ENCODE measurements around the gene NAV2.

Gene NAV2

DNA sequence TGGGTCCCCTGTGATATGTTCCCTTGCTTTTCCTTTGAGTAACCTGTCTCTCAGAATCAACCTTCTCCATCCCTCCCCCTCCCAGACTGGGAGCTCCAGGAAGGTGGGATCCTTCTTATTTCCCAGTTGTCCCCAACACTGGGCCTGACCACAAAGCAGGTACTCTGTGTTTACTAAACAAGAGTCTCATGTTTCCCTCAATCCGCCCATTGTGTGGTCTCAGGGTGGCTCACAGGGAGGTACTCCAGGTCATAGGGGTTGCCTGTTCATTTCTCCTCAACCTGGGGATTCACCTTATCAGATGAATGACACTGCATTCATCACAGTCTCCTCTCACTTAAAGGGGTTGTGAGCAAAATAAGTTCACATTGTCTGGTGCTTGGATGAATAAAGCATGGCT lies 26.4 kb upstream of the NAV2 start:
- in situ Hi-C loops (cut with HindIII; ENCODE audit: low sequenced_read_pairs), result no loop called here

DNA sequence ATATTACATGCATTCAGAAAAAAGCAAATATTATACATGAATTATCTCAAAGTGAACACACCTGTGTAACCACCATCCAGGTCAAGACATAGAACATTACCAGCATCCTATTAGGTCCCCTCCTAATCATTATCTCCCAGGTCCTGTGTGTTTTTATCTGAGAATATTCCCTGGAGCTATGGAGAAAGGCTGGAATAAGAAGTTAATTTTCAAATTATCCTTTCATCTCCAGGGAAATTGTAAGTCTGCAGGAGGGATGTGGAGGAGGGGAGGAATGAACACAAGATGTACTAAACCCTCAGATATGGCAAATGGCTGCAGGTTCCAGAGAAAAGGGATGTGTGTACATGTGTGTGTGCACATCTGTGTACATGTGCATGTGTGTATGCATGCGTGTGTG lies 25.2 kb upstream of the NAV2 start:
- in situ Hi-C loops (cut with HindIII; ENCODE audit: low sequenced_read_pairs), result no loop called here

GRCh38 chr11:19689281-19690000 lies 23.2 kb upstream of the NAV2 start:
- in situ Hi-C loops (cut with HindIII; ENCODE audit: low sequenced_read_pairs), result no loop called here

- in situ Hi-C loops (cut with HindIII; ENCODE audit: low sequenced_read_pairs), result no loop called here
Measured at GRCh38 chr11:19690885-19691284, 21.8 kb upstream of the NAV2 start.

DNA sequence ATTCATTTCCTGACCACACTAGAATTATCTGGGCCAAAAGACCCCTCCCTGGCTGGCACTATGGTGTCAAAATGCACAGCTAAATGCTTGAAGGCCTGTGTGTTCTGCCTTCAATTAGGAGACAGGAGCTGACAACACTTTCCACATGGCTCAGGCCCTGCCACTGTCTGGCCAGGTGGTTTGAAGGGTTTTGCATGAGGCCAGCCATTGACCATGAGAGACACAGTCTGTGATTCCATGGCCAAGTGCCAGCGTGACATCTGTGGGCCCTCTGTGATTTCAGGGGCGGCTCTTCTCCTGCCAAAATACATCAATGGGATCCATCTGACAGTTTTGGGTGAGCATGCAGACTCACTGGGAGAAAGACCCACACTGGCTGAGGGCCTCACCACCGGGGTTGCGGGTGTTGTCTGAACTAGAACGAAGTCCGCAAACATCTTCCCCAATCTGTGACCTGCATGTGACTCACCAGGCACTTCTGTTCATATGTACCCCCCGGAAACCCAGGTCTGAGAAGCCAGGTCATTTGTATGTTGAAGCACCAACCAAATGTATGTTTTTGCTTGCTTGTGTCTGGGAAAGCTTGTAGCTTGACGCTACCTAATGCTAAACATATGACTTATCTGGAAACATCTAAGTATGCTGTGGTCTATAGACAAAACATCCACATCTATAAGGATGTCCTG lies 20.7 kb upstream of the NAV2 start:
- in situ Hi-C loops (cut with HindIII; ENCODE audit: low sequenced_read_pairs), result no loop called here

DNA sequence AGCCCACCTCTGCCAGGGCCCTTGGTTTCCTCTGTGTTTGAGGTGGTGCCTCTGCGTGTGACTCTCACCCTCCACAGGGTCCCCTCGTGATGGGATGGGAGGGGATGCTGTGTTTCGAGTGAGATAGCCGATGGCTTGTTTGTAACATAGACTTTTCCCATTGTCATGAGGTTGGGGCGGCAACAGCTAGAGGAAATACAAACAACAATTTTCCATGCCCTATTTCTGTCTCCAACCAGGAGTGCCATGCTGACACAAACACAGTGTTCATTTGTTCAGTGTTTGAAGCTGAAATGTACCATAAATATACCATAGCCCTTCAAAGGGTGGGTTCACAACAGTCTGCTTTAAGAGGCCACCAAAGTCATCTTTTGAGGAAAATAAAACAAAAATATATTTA lies 19.5 kb upstream of the NAV2 start:
- in situ Hi-C loops (cut with HindIII; ENCODE audit: low sequenced_read_pairs), result no loop called here

GRCh38 chr11:19694796-19695345 lies 17.8 kb upstream of the NAV2 start:
- in situ Hi-C loops (cut with HindIII; ENCODE audit: low sequenced_read_pairs), result no loop called here

DNA sequence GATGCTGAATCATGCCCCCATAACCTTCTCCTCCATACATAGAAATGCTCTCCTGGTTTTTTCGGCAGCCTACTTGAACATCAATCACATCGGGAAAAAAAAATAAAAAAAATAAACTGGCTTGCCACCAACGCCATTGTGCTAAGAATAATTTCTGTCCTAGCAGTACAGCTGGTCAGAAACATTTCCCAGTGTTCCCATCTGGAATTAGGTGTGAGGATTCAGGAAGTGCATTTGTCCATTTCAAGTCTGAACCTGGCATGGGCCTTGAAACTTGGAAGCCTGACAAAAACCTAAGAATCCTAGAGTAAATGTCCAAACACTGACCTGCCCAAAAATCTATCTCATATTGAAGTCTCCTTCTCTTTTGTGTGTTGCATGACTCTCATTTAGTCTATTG lies 16.6 kb upstream of the NAV2 start:
- in situ Hi-C loops (cut with HindIII; ENCODE audit: low sequenced_read_pairs), result no loop called here

DNA sequence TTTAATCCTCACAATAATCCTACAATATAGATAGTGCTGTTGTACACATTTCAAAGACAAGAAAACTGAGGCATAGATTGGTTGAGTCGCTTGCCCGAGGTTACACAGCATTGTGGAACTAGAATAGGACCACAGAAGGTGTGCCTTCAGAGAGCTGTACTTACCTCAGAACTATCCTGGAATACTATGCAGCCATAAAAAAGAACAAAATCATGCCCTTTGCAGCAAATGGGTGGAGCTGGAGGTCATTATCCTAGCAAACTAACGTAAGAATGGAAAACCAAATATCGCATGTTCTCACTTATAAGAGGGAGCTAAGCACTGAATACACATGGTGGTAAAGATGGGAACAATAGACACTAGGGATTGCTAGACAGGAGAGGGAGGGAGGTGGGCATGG lies 15.7 kb upstream of the NAV2 start:
- in situ Hi-C loops (cut with HindIII; ENCODE audit: low sequenced_read_pairs), result no loop called here

DNA sequence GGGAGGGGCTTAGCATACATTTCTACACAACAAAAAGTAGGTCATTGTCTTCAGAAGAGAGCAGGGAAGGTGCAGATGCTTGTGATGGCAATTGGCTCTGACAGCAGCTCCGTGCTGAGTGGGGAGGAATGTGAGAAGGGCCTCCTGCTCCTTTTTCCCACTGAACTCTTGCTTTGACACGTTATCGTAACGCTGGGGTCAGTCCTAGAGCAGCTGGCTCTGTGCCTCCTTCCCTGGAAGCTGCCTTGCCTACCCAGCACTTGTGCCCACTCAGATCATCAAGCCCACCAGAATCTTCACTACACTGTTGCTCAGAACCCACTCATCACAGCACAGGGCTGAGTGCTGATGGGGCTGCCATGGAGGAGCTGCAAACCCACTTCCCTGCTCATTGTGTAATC lies 14.9 kb upstream of the NAV2 start:
- in situ Hi-C loops (cut with HindIII; ENCODE audit: low sequenced_read_pairs), result no loop called here

DNA sequence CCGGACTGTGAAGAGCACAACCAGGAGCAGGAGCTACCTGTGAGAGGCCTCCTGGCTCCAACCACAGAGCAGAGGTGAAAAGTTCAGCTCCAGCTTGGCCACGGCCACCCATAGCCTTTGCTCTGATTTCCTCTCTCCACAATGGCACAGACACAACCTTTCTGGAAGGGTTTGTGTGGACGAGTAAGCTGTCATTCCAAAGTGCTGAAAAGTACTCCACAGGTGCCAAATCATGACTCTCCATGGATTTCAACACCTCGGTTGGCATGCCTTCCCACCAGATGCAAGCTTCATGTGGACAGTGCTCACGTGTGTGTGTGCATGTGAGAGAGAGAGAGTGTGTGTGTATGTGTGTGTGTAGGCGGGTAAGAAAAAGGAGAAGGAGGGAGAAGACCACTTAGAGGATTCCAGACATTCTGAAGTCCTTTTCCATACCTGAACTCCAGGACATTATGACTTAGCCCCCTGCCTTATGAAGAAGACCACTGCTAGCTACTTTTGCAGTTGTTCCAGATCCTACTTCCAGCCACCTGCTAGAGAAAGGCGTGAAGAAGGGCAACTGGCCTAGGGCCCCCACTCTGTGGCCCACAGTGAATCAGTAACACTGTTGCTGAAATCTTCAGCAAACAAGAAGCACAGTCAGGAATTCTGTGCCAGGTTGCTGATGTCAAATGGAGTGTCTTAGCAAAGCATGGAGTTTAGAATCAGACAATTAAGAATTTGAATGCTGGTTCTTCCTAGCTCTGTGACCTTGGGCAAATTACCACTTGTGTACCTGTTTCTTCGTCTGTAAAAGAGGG lies 13.9 kb upstream of the NAV2 start:
- in situ Hi-C loops (cut with HindIII; ENCODE audit: low sequenced_read_pairs), result no loop called here

DNA sequence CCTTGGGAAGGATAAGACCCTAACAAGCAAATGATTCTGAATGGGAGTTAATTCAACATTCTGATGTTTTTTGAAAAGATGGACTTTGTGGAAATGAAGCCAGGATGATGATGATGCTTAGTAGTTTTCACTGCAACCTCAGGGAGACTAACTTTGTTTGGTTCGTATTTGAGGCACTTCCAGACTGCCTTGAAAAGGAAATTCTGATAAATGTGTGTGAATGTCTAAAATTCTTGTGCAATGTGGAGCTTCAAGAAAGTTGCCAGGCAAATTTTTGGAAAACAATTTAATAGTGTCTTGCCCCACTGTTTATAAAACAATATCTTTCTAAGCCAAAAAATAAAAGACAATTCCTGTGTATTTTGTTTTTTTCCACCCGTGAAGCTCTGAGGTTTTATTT lies 11.2 kb upstream of the NAV2 start:
- in situ Hi-C loops (cut with HindIII; ENCODE audit: low sequenced_read_pairs), result no loop called here

DNA sequence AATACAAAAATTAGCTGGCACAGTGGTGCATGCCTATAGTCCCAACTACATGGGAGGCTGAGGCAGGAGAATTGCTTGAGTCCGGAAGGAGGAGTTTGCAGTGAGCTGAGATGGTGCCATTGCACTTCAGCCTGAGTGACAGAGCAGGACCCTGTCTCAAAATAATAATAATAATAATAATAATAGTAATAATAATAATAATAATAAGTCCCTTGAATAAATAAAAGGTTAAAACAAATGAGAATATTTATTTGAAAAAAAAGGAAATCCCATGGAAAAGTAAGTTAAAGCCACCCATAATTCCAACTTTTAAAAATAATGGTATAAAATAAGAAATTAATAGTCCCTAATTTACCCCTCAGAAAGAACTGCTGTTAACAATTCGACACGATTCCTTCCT lies 10.0 kb upstream of the NAV2 start:
- in situ Hi-C loops (cut with HindIII; ENCODE audit: low sequenced_read_pairs), result no loop called here

GRCh38 chr11:19703211-19703610 lies 9.4 kb upstream of the NAV2 start:
- in situ Hi-C loops (cut with HindIII; ENCODE audit: low sequenced_read_pairs), result no loop called here

DNA sequence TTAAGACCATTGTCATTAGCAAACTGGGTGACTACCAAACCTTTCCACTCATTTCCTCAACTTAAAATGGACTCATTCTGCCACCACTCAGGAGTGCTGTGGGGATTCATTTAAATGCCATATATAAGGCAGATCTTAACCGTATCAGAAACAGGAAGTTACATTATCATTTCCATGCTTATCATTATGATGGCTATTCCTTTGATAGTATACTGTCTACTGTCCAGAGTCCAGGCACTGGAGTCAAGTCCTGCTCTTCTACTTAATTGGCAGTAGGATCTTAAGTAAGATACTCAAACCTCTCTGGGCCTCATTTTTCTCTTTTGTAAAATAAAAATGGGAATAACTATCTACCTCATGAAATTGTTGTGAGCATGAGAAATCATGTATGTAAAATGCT lies 8.4 kb upstream of the NAV2 start:
- in situ Hi-C loops (cut with HindIII; ENCODE audit: low sequenced_read_pairs), result no loop called here

DNA sequence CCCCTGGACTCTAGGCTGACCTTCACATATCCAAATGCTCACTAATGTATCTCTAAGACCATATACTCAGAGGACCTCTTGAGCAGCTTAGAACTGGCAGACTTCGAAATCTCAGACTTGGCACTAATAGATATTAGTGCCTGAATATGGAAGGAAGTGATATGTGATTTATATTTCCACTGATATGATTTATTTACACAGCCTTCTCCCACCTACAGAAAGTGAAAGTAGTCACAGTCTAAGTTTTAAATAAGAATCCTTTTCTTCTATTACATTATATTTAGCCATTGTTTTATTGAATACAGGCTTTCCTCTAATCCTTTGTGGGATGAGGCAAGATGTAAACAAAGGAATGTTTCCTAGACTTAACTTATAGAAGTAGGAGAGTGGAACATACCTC lies 6.7 kb upstream of the NAV2 start:
- in situ Hi-C loops (cut with HindIII; ENCODE audit: low sequenced_read_pairs), result no loop called here

DNA sequence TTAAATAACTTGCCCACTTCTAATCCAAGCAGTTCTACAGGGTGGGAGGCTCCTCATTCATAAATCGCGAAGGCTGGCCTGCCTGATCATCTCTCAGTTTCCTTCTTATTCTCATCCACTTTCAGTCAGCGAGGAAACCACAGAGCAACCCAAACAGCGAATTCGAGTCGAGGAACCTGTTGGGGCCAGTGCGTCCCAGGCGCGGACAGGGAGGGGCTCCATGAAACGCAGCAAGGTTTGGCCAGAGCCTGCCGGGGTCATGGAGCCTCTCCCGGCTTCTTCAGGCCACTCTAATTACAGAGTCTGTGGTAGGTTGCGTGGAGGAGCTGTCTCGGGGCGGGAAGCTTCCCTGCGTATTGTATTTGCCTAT lies 741 bp upstream of the NAV2 start:
- in situ Hi-C loops (cut with HindIII; ENCODE audit: low sequenced_read_pairs), result no loop called here

GRCh38 chr11:19713196-19714021 lies 772 bp downstream of the NAV2 start:
- in situ Hi-C loops (cut with HindIII; ENCODE audit: low sequenced_read_pairs), result no loop called here

- in situ Hi-C loops (cut with HindIII; ENCODE audit: low sequenced_read_pairs), result no loop called here
Measured at GRCh38 chr11:19714022-19714386, 1.4 kb downstream of the NAV2 start.

GRCh38 chr11:19714387-19715363 lies 2.0 kb downstream of the NAV2 start:
- in situ Hi-C loops (cut with HindIII; ENCODE audit: low sequenced_read_pairs), result loop anchor here (5.0 kb wide), 2 partner anchors 63 to 142 kb away; no protein-coding TSS in a partner anchor
